ENCODE data around the gene XYLT2. TPM values are rescaled to one million over a fixed set of nuclear protein-coding genes. Genes with fewer than 3 reads are reported as not detected.

The XYLT2 gene
- total RNA-seq, 1 donor from 2014 or later: 51.3 TPM

GRCh38 chr17:50301891-50302584, 43.9 kb upstream of the XYLT2 start:
- Histone ChIP-seq H3K27ac (no peak overlapping the region), H3K27me3 (no peaks in the 10 kb centered on the region), H3K9me3 (no peaks in the 10 kb centered on the region), H3K36me3 (no peaks in the 10 kb centered on the region), H3K4me3 (no peak overlapping the region), H3K4me1 (peaks cover 0 to 10% of the 10 kb centered on the region in 2 donors)
- intact Hi-C loops (cut with DNase I): no loop called here
- no peak for TF ChIP-seq CTCF (IDR thresholded peaks at IDR 0.05)
- no peak for DNase-seq (ENCODE audit: low spot score in 2 of 2)

- intact Hi-C loops (cut with DNase I): no loop called here
- Histone ChIP-seq H3K27me3 (no peaks in the 10 kb centered on the region), H3K9me3 (no peaks in the 10 kb centered on the region), H3K27ac (no peak overlapping the region), H3K4me1 (peaks cover 0 to 10% of the 10 kb centered on the region in 2 donors), H3K36me3 (no peaks in the 10 kb centered on the region), H3K4me3 (no peak overlapping the region)
- DNase-seq (ENCODE audit: low spot score in 2 of 2): no peak
- no peak for TF ChIP-seq CTCF (IDR thresholded peaks at IDR 0.05)
These were observed 42.9 kb upstream of the XYLT2 start for GRCh38 chr17:50303051-50303450.

- no peak overlapping the region for H3K27ac ChIP-seq
- H3K9me3 ChIP-seq: no peaks in the 10 kb centered on the region
- DNase-seq (ENCODE audit: low spot score in 2 of 2): no peak
- no peak overlapping the region for H3K4me3 ChIP-seq
- intact Hi-C loops (cut with DNase I): no loop called here
- no peaks in the 10 kb centered on the region for H3K27me3 ChIP-seq
- peaks cover 0 to 10% of the 10 kb centered on the region in 2 donors for H3K4me1 ChIP-seq
- no peaks in the 10 kb centered on the region for H3K36me3 ChIP-seq
- no peak for TF ChIP-seq CTCF (IDR thresholded peaks at IDR 0.05)
These were observed 42.3 kb upstream of the XYLT2 start for GRCh38 chr17:50303596-50303995.

GRCh38 chr17:50304781-50305404, 41.0 kb upstream of the XYLT2 start:
- Histone ChIP-seq H3K27me3 (no peaks in the 10 kb centered on the region), H3K4me3 (no peak overlapping the region), H3K27ac (peak overlapping the region in 1 of 2 donors; percentile 17), H3K9me3 (no peaks in the 10 kb centered on the region), H3K4me1 (peaks cover 0 to 10% of the 10 kb centered on the region in 2 donors), H3K36me3 (no peaks in the 10 kb centered on the region)
- no peak for TF ChIP-seq CTCF (IDR thresholded peaks at IDR 0.05)
- intact Hi-C loops (cut with DNase I): no loop called here
- no peak for DNase-seq (ENCODE audit: low spot score in 2 of 2)

GRCh38 chr17:50307654-50308053, 38.3 kb upstream of the XYLT2 start:
- intact Hi-C loops (cut with DNase I): no loop called here
- Histone ChIP-seq H3K36me3 (no peaks in the 10 kb centered on the region), H3K4me3 (no peak overlapping the region), H3K9me3 (no peaks in the 10 kb centered on the region), H3K27ac (no peak overlapping the region), H3K27me3 (no peaks in the 10 kb centered on the region), H3K4me1 (peaks cover 0 to 10% of the 10 kb centered on the region in 2 donors)
- TF ChIP-seq CTCF (IDR thresholded peaks at IDR 0.05): no peak
- no peak for DNase-seq (ENCODE audit: low spot score in 2 of 2)

Measured in ascending aorta (tissue), 2 donors.